PFSK-1 (cell line): ENCODE data around the gene WDR77.

ENCODE experiments used
- FOXP2 ChIP-seq: optimal IDR thresholded peaks from 2 replicates; pipeline ENCODE3; 2011; ENCODE audit warnings: borderline replicate concordance, control low read depth, inconsistent platforms; ENCODE audit not compliant: insufficient read depth; ENCODE audit errors: extremely low read length, extremely low read depth
- POLR2AphosphoS5 ChIP-seq: IDR thresholded peaks from 2 replicates; pipeline ENCODE4 v1.6.1; 2012; ENCODE audit warnings: low read depth, mild to moderate bottlenecking, control low read depth, low read length, moderate library complexity
- SIN3A ChIP-seq: IDR thresholded peaks from 2 replicates; pipeline ENCODE4 v1.6.1; 2012; ENCODE audit warnings: mild to moderate bottlenecking, low read length, moderate library complexity, borderline replicate concordance; ENCODE audit not compliant: insufficient read depth
- TAF1 ChIP-seq: IDR thresholded peaks from 2 replicates; pipeline ENCODE4 v1.6.1; 2012; ENCODE audit warnings: low read length, control low read depth, borderline replicate concordance; ENCODE audit not compliant: insufficient read depth
- TF ChIP-seq, protein P1 (sequence below), 2 experiments: IDR thresholded peaks; 2 replicates each; pipeline versions ENCODE4 v1.6.1 to v1.8.0; 2011 to 2012; ENCODE audit warnings: low read depth in 2 of 2, low read length in 2 of 2, control low read depth in 1 of 2, inconsistent platforms in 1 of 2, mild to moderate bottlenecking in 1 of 2, moderate library complexity in 1 of 2; ENCODE audit not compliant: insufficient read depth in 1 of 2

The WDR77 gene

DNA sequence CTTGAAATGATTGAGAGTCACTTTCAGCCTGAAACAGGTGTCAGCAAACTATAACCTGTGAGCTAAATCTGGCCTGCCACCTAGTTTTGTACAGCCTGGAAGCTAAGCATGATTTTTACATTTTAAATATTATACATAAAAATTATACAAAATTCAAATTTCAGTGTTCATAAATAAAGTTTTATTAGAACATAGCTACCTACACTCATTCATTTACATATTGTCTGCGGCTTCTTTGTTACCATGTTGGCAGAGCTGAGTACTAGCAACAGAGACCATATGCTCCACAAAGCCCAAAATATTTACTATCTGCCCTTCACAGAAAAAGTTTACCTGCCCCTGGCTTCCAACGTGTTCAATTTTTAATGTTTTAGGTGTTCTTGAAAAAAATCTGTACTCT is 16.7 kb upstream of the WDR77 start:
- TF ChIP-seq FOXP2: no peak
- TF ChIP-seq, protein P1, sequence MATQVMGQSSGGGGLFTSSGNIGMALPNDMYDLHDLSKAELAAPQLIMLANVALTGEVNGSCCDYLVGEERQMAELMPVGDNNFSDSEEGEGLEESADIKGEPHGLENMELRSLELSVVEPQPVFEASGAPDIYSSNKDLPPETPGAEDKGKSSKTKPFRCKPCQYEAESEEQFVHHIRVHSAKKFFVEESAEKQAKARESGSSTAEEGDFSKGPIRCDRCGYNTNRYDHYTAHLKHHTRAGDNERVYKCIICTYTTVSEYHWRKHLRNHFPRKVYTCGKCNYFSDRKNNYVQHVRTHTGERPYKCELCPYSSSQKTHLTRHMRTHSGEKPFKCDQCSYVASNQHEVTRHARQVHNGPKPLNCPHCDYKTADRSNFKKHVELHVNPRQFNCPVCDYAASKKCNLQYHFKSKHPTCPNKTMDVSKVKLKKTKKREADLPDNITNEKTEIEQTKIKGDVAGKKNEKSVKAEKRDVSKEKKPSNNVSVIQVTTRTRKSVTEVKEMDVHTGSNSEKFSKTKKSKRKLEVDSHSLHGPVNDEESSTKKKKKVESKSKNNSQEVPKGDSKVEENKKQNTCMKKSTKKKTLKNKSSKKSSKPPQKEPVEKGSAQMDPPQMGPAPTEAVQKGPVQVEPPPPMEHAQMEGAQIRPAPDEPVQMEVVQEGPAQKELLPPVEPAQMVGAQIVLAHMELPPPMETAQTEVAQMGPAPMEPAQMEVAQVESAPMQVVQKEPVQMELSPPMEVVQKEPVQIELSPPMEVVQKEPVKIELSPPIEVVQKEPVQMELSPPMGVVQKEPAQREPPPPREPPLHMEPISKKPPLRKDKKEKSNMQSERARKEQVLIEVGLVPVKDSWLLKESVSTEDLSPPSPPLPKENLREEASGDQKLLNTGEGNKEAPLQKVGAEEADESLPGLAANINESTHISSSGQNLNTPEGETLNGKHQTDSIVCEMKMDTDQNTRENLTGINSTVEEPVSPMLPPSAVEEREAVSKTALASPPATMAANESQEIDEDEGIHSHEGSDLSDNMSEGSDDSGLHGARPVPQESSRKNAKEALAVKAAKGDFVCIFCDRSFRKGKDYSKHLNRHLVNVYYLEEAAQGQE (IDR thresholded peaks at IDR 0.05; ENCODE audit: insufficient read depth in 1 of 2, low read depth in 2 of 2, low read length in 2 of 2): no peak

DNA sequence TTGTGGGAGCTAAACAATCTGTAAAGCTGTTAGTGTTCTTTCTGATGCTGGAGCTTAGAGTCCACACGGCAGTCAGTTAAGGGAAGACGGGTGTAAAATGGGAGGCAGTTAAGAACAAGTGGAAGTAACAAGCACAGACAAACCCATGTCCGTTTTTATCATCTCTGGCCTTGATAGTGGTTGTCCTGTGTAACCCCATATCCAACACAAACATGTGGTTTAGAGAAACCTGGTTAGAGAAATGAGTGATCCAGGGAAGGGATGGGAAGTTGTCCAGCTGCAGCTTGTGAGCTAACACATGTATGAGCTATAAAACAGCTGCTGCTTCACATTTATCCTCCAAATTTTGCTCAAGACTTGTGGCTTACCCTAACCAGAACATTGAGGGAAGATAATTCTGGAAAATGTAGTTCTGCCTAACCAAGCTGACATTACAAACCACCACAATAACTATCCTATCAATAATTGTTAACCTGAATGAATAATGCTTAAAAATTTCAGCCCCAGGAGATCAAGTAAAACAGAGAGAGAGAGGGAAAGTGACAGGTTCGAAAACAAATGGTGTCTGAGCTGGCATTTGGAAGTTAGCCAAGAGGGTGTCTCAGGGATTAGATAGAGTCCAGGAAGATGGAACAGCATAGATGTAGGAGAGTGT is 14.1 kb upstream of the WDR77 start:
- TF ChIP-seq POLR2AphosphoS5 (no peak; the same call in 1 of the 2 replicates), FOXP2 (no peak), SIN3A (no peak), TAF1 (no peak)
- TF ChIP-seq, protein P1 (IDR thresholded peaks at IDR 0.05; ENCODE audit: insufficient read depth in 1 of 2, low read depth in 2 of 2, low read length in 2 of 2): no peak

DNA sequence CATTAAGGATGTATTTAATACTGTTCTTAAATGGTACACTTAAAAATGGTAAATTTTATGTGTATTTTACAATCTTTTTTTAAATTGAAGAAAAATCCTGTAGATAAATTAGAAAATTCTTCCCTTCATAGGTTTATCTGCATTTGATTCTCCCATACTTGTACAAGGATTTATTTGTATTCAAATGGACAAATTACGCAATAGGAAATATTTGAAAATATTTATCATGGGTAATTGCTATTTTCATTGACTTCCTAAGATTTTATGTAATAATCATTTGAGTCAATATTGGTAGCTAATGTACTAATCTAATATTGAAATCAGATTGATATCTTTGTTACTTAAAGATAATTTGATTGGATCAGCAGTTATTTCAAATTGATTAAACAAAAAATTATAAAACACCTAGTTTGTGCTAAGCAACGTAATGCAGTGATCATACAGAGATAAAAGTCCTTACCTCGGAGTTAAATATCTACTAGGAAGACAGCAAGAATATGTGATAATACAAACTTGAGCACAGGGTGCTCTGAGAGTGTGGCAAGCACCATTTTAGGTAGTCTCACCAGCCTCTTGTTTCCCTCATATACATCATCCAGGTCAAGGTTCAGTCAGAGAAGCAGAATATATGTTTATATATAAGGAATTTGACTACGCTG is 13.4 kb upstream of the WDR77 start:
- TF ChIP-seq, protein P1 (IDR thresholded peaks at IDR 0.05; ENCODE audit: insufficient read depth in 1 of 2, low read depth in 2 of 2, low read length in 2 of 2): no peak
- no peak for TF ChIP-seq TAF1
- TF ChIP-seq POLR2AphosphoS5: no peak
- no peak for TF ChIP-seq SIN3A
- no peak for TF ChIP-seq FOXP2

DNA sequence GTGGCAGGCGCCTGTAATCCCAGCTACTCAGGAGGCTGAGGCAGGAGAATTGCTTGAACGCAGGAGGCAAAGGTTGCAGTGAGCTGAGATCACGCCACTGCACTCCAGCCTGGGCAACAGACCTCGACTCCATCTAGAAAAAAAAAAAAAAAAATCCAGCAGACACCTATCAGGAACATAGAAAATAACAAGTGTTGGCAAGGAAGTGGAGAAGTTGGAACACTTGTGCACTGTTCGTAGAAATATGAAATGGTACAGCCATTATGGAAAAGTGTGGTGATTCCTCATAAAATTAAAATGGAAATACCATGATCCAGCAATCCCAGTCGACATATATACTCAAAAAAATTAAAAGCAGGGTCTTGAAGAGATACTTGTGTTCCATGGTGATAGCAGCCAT is 12.7 kb upstream of the WDR77 start:
- TF ChIP-seq POLR2AphosphoS5 (no peak), SIN3A (no peak)

DNA sequence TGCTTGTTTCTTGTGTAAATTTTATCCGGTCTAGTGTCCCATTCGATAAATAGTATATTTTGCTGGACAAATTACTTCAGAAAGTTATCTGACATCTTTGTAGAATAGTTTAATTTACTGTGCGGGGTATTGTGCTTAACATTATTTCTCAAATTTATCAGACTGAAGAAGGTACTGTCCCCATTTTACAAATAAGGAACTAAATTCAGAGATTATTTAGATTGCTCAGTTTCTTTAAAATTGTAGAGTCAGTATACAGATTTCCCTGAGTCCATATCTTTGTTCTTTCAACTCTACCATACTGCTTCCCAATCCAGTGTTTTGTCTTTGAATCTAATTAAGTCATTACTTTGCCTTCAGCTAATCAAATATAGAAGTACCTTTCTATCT is 6.6 kb upstream of the WDR77 start:
- no peak for TF ChIP-seq FOXP2
- no peak for TF ChIP-seq TAF1

DNA sequence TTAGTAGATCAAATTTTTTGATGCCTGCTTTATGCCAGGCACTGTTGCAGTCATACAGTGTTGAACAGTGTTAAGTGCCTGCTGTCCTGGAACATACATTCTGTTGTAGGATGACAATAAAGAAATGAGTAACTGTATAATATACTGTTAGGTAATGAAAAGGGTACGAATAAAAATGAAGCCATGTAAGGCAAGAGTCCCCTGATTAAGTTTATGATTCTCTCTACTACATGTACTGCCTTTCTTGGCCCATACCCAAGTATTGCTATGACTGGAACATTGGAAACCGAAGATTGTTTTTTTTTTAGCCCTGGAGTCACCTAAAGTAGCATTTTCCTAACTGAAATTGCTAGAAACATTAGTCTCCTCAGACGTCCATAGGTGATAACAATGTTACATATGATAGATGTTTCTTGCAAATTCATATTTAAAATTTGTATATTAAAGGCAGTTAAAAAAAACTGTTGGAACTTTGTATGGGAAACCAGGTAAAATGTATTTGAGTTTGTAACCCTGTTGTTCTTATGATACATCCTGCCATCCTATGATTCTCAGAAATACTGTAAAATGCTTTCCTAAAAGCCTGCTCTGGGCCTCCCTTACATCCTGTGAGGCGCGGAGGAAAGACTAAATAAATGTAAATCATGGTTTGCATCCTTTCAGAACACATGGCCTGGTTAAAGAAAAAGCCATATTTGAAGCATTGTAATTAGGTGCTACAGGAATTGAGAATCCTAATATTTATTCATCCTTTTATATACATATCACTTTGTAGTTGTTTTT is 6.0 kb upstream of the WDR77 start:
- TF ChIP-seq POLR2AphosphoS5 (no peak), SIN3A (no peak), FOXP2 (no peak), TAF1 (no peak)
- TF ChIP-seq, protein P1 (IDR thresholded peaks at IDR 0.05; ENCODE audit: insufficient read depth in 1 of 2, low read depth in 2 of 2, low read length in 2 of 2): no peak
